ENCODE results near the gene PTCD2.

GRCh38 chr5:72363166-72363802, 43.1 kb downstream of the PTCD2 start:
- TF ChIP-seq CTCF (IDR thresholded peaks at IDR 0.05): no peak
- TF ChIP-seq POLR2A (IDR thresholded peaks at IDR 0.05): no peak
